IMR-90 (cell line): ENCODE results near the gene SEC16A. TPM values are rescaled to one million over a fixed set of nuclear protein-coding genes. Genes with fewer than 3 reads are reported as not detected.

Experiments used
- ATAC-seq: fragments of 200-7000 bp; cut with Tn5 transposase; 2 replicates; pipeline ENCODE4 v1.9.1; 2020; ENCODE audit warnings: low read depth, mild to moderate bottlenecking, moderate library complexity
- BruUV-seq: library from RNA; stranded (reverse); fragments of 400-500 nt; replicated peaks from 2 replicates; lab custom pipeline; 2021; lab: Mats Ljungman, UMichigan
- CTCF ChIA-PET: fragments of 300-600 bp; formaldehyde crosslinking; extraction: SDS; loops from one replicate; lab custom pipeline; 2021; ENCODE audit warnings: antibody characterized with exemption; lab: Yijun Ruan, JAX
- POLR2A ChIA-PET: fragments of 300-600 bp; sonication (Branson Sonifier 250); formaldehyde crosslinking; loops from one replicate; lab custom pipeline; 2022; ENCODE audit warnings: antibody characterized with exemption; ENCODE audit not compliant: unreplicated experiment; lab: Charles Lee
- DNase-seq: peaks from one replicate; pipeline ENCODE4 v3.0.0; 2013
- H2AFZ ChIP-seq: replicated peaks from 2 replicates; pipeline ENCODE3; 2013; ENCODE audit warnings: low read length, mild to moderate bottlenecking; ENCODE audit not compliant: poor library complexity
- H2AK5ac ChIP-seq: 2 replicates; pipeline ENCODE4 v1.6.1; 2013; ENCODE audit warnings: low read depth, low read length, inconsistent platforms
- H2AK9ac ChIP-seq: replicated peaks from 2 replicates; pipeline ENCODE3; 2013; ENCODE audit warnings: mild to moderate bottlenecking, low read depth, low read length, moderate library complexity; ENCODE audit not compliant: poor library complexity
- H2BK120ac ChIP-seq: 2 replicates; pipeline ENCODE4 v1.6.1; 2013; ENCODE audit warnings: low read depth, low read length, inconsistent platforms
- H2BK15ac ChIP-seq: 3 replicates; pipeline ENCODE4 v1.6.1; 2013; ENCODE audit warnings: low read depth, low read length, inconsistent platforms
- H2BK20ac ChIP-seq: 2 replicates; pipeline ENCODE4 v1.6.1; 2013; ENCODE audit warnings: low read depth, mild to moderate bottlenecking, inconsistent platforms, low read length, moderate library complexity
- H2BK5ac ChIP-seq: 2 replicates; pipeline ENCODE4 v1.6.1; 2013; ENCODE audit warnings: mild to moderate bottlenecking, low read depth, low read length, inconsistent platforms; ENCODE audit not compliant: poor library complexity, severe bottlenecking
- H3K14ac ChIP-seq: replicated peaks from 2 replicates; pipeline ENCODE4 v1.6.1; 2013; ENCODE audit warnings: low read depth, low read length, inconsistent platforms
- H3K18ac ChIP-seq: 2 replicates; pipeline ENCODE4 v1.6.1; 2013; ENCODE audit warnings: low read depth, low read length, control low read depth
- H3K23ac ChIP-seq: 2 replicates; pipeline ENCODE4 v1.6.1; 2013; ENCODE audit warnings: low read depth, low read length, inconsistent platforms
- H3K27ac ChIP-seq: 2 replicates; pipeline ENCODE4 v1.5.1; 2013; ENCODE audit warnings: mild to moderate bottlenecking, control low read depth, low read length; ENCODE audit not compliant: insufficient read depth
- H3K27me3 ChIP-seq: 2 replicates; pipeline ENCODE4 v1.6.1; 2013; ENCODE audit warnings: low read length; ENCODE audit not compliant: control insufficient read depth, insufficient read depth
- H3K36me3 ChIP-seq: 2 replicates; pipeline ENCODE4 v1.6.1; 2013; ENCODE audit warnings: low read length, mixed read lengths; ENCODE audit not compliant: control insufficient read depth, insufficient read depth
- H3K4ac ChIP-seq: 2 replicates; pipeline ENCODE4 v1.6.1; 2013; ENCODE audit warnings: low read depth, low read length, inconsistent platforms
- H3K4me1 ChIP-seq: 2 replicates; pipeline ENCODE4 v1.6.1; 2013; ENCODE audit warnings: low read length, mixed read lengths; ENCODE audit not compliant: control insufficient read depth, insufficient read depth
- H3K4me2 ChIP-seq: 2 replicates; pipeline ENCODE4 v1.6.1; 2013; ENCODE audit warnings: low read depth, mild to moderate bottlenecking, control low read depth, low read length, moderate library complexity
- H3K4me3 ChIP-seq: 2 replicates; pipeline ENCODE4 v1.5.1; 2013; ENCODE audit warnings: low read depth, mild to moderate bottlenecking, control low read depth, low read length, moderate library complexity; ENCODE audit not compliant: insufficient read depth
- H3K56ac ChIP-seq: 2 replicates; pipeline ENCODE4 v1.6.1; 2013; ENCODE audit warnings: low read length, inconsistent platforms; ENCODE audit not compliant: insufficient read depth; ENCODE audit errors: extremely low read depth
- H3K79me1 ChIP-seq, 2 experiments: 2 replicates each; pipeline ENCODE4 v1.6.1; 2013; ENCODE audit warnings: low read length in 2 of 2, inconsistent platforms in 1 of 2, low read depth in 1 of 2
- H3K9ac ChIP-seq: 2 replicates; pipeline ENCODE4 v1.6.1; 2013; ENCODE audit warnings: low read depth, low read length, control low read depth
- H3K9me1 ChIP-seq: 2 replicates; pipeline ENCODE4 v1.6.1; 2013; ENCODE audit warnings: low read length, inconsistent platforms; ENCODE audit not compliant: insufficient read depth
- H3K9me3 ChIP-seq: 2 replicates; pipeline ENCODE4 v1.6.1; 2013; ENCODE audit warnings: low read length; ENCODE audit not compliant: control insufficient read depth, insufficient read depth
- H4K20me1 ChIP-seq: 2 replicates; pipeline ENCODE4 v1.6.1; 2013; ENCODE audit warnings: low read length, inconsistent platforms; ENCODE audit not compliant: insufficient read depth
- H4K5ac ChIP-seq: 2 replicates; pipeline ENCODE4 v1.6.1; 2013; ENCODE audit warnings: mild to moderate bottlenecking, low read depth, low read length, control low read depth
- H4K8ac ChIP-seq, 2 experiments: 2 replicates each; pipeline ENCODE4 v1.6.1; 2013; ENCODE audit warnings: low read depth in 2 of 2, low read length in 2 of 2, control low read depth in 1 of 2, inconsistent platforms in 1 of 2
- H4K91ac ChIP-seq: 2 replicates; pipeline ENCODE4 v1.6.1; 2013; ENCODE audit warnings: low read depth, low read length, inconsistent platforms; ENCODE audit not compliant: insufficient read depth
- BHLHE40 ChIP-seq: fragments of 150-350 bp; IDR thresholded peaks from 2 replicates; pipeline ENCODE4 v1.6.1; 2016; ENCODE audit warnings: mild to moderate bottlenecking, low read depth, low read length
- CEBPB ChIP-seq: IDR thresholded peaks from 2 replicates; pipeline ENCODE4 v1.6.1; 2012; ENCODE audit warnings: low read depth, low read length, improper control_type of control experiment
- CHD1 ChIP-seq: IDR thresholded peaks from 2 replicates; pipeline ENCODE4 v1.6.1; 2012; ENCODE audit warnings: low read depth, low read length, improper control_type of control experiment
- CTCF ChIP-seq: conservative IDR thresholded peaks from 2 replicates; pipeline ENCODE4 v1.5.1; 2012; ENCODE audit warnings: mild to moderate bottlenecking, low read depth, low read length, improper control_type of control experiment
- FOS ChIP-seq: fragments of 150-350 bp; IDR thresholded peaks from 2 replicates; pipeline ENCODE4 v1.6.1; 2016; ENCODE audit warnings: low read depth, low read length
- MAFK ChIP-seq: IDR thresholded peaks from 2 replicates; pipeline ENCODE4 v1.6.1; 2012; ENCODE audit warnings: low read depth, low read length, improper control_type of control experiment
- MAZ ChIP-seq: IDR thresholded peaks from 2 replicates; pipeline ENCODE4 v1.6.1; 2012; ENCODE audit warnings: low read depth, mild to moderate bottlenecking, low read length, improper control_type of control experiment, moderate library complexity, borderline replicate concordance
- MXI1 ChIP-seq: IDR thresholded peaks from 2 replicates; pipeline ENCODE4 v1.6.1; 2012; ENCODE audit warnings: low read depth, mild to moderate bottlenecking, low read length, moderate library complexity, borderline replicate concordance
- NFE2L2 ChIP-seq: fragments of 150-350 bp; IDR thresholded peaks from 2 replicates; pipeline ENCODE4 v1.6.1; 2016; ENCODE audit warnings: low read depth, mild to moderate bottlenecking, low read length
- POLR2A ChIP-seq: IDR thresholded peaks from 2 replicates; pipeline ENCODE4 v1.6.1; 2012; ENCODE audit warnings: mild to moderate bottlenecking, low read depth, low read length
- RAD21 ChIP-seq: IDR thresholded peaks from 2 replicates; pipeline ENCODE4 v1.6.1; 2012; ENCODE audit warnings: low read length, improper control_type of control experiment
- RCOR1 ChIP-seq: IDR thresholded peaks from 2 replicates; pipeline ENCODE4 v1.6.1; 2012; ENCODE audit warnings: mild to moderate bottlenecking, low read length, improper control_type of control experiment; ENCODE audit not compliant: insufficient replicate concordance
- RFX5 ChIP-seq: IDR thresholded peaks from 2 replicates; pipeline ENCODE4 v1.8.0; 2012; ENCODE audit warnings: low read depth, mild to moderate bottlenecking, low read length, moderate library complexity
- SMC3 ChIP-seq: fragments of 150-350 bp; IDR thresholded peaks from 2 replicates; pipeline ENCODE4 v1.6.1; 2016; ENCODE audit warnings: low read depth, mild to moderate bottlenecking, antibody characterized with exemption, low read length, moderate library complexity
- USF2 ChIP-seq: fragments of 150-350 bp; IDR thresholded peaks from 2 replicates; pipeline ENCODE4 v1.6.1; 2017; ENCODE audit warnings: mild to moderate bottlenecking, antibody characterized with exemption, low read length, low read depth
- WGBS, 2 experiments: methylation state at CpG; one replicate each; pipeline versions ENCODE4 v1.1.5 to v1.1.7; 2013; ENCODE audit warnings: missing lambda C conversion rate in 2 of 2; ENCODE audit not compliant: insufficient read length in 1 of 2; ENCODE audit errors: extremely low coverage in 2 of 2; 5-methylcytosine and 5-hydroxymethylcytosine counted together
- dilution Hi-C: fragments of 300-500 bp; cut with HindIII; formaldehyde crosslinking; loops from one replicate; pipeline ENCODE4 v1.14.3; 2018; ENCODE audit warnings: low sequenced_read_pairs; ENCODE audit not compliant: unreplicated experiment
- in situ Hi-C: fragments of 300-500 bp; cut with MboI; formaldehyde crosslinking; loops from 3 replicates; pipeline ENCODE4 v1.14.3; 2019; ENCODE audit warnings: low sequenced_read_pairs, inconsistent platforms, mixed read lengths
- intact Hi-C: fragments of 100-400 bp; cut with micrococcal nuclease; formaldehyde crosslinking; loops from 2 replicates; pipeline ENCODE4 v1.10.0; 2022
- polyA plus RNA-seq, 3 experiments: library from polyadenylated mRNA; depleted of rRNA; stranded (reverse); fragments of >200 nt; gene quantifications; 2 replicates each; pipeline ENCODE4 v1.2.3, GENCODE V29; 2012; ENCODE audit warnings: low replicate concordance in 1 of 3
- total RNA-seq: library from RNA; depleted of rRNA; stranded (reverse); fragments of >200 nt; gene quantifications from 2 replicates; pipeline ENCODE4 v1.2.3, GENCODE V29; 2012
- TF ChIP-seq, protein P1 (sequence below): fragments of 150-350 bp; IDR thresholded peaks from 2 replicates; pipeline ENCODE4 v1.6.1; 2016; ENCODE audit warnings: low read depth, mild to moderate bottlenecking, low read length, moderate library complexity, borderline replicate concordance

The SEC16A gene
- total and polyA plus RNA-seq, 2 of the 4 experiments (the other 2 are of a cell fraction): 12.2 to 48.1 TPM

- no peaks in the 10 kb centered on the region for H3K9me3 ChIP-seq
- no peak overlapping the region for H3K4ac ChIP-seq
- ATAC-seq (no peak), DNase-seq (no peak)
- no peak overlapping the region for H3K56ac ChIP-seq
- H3K9ac ChIP-seq: no peak overlapping the region
- no peak overlapping the region for H2AFZ ChIP-seq
- H3K27ac ChIP-seq: no peak overlapping the region
- 100% methylated on average over 11 of the region's 23 CpGs; no CpG with 5 or more reads in 1 of the 2 experiments for WGBS, 2 experiments
- H2BK5ac ChIP-seq: no peak overlapping the region
- CTCF ChIA-PET: no interaction called here
- POLR2A ChIA-PET: no interaction called here
- no peak overlapping the region for H2BK15ac ChIP-seq
- no peak overlapping the region for H3K4me3 ChIP-seq
- intact Hi-C loops (no loop called here), in situ Hi-C loops (no loop called here), dilution Hi-C loops (no loop called here)
- no peak overlapping the region for H3K23ac ChIP-seq
- no peaks in the 10 kb centered on the region for H3K9me1 ChIP-seq
- H3K18ac ChIP-seq: no peak overlapping the region
- TF ChIP-seq CTCF (no peak), FOS (no peak), POLR2A (no peak), MXI1 (no peak), BHLHE40 (no peak), RFX5 (no peak), NFE2L2 (no peak), CEBPB (no peak), MAFK (no peak), RAD21 (no peak), RCOR1 (no peak), CHD1 (no peak), SMC3 (no peak), USF2 (no peak), MAZ (no peak)
- TF ChIP-seq, protein P1, sequence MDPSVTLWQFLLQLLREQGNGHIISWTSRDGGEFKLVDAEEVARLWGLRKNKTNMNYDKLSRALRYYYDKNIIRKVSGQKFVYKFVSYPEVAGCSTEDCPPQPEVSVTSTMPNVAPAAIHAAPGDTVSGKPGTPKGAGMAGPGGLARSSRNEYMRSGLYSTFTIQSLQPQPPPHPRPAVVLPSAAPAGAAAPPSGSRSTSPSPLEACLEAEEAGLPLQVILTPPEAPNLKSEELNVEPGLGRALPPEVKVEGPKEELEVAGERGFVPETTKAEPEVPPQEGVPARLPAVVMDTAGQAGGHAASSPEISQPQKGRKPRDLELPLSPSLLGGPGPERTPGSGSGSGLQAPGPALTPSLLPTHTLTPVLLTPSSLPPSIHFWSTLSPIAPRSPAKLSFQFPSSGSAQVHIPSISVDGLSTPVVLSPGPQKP: no peak
- H3K4me1 ChIP-seq: no peaks in the 10 kb centered on the region
- H2BK120ac ChIP-seq: no peak overlapping the region
- H2BK20ac ChIP-seq: no peak overlapping the region
- no peak overlapping the region for H4K5ac ChIP-seq
- no peaks in the 10 kb centered on the region for H4K20me1 ChIP-seq
- BruUV-seq: no TSS peak
- no peak overlapping the region for H2AK5ac ChIP-seq
- H3K4me2 ChIP-seq: no peak overlapping the region
- H4K8ac ChIP-seq: no peak overlapping the region
- H3K36me3 ChIP-seq: peaks cover 74% of the 10 kb centered on the region
- H3K27me3 ChIP-seq: no peaks in the 10 kb centered on the region
- no peaks in the 10 kb centered on the region for H3K79me1 ChIP-seq
- no peak overlapping the region for H4K91ac ChIP-seq
- no peak overlapping the region for H3K14ac ChIP-seq
- no peak overlapping the region for H2AK9ac ChIP-seq
Observed at GRCh38 chr9:136507992-136508375, 25.1 kb upstream of the SEC16A start.
